Liver (tissue), 3 donors: ENCODE measurements around the gene RIC1.

Experiments
- ATF3 ChIP-seq: IDR thresholded peaks from 2 replicates; pipeline ENCODE4 v1.6.1; 2016; ENCODE audit warnings: antibody characterized with exemption
- CTCF ChIP-seq: fragments of 150-350 bp; IDR thresholded peaks from 2 replicates; pipeline ENCODE4 v1.5.1; 2017; ENCODE audit warnings: improper control_type of control experiment, low read depth, low read length; ENCODE audit not compliant: missing input control
- FOXA1 ChIP-seq: IDR thresholded peaks from 2 replicates; pipeline ENCODE4 v1.6.1; 2016; ENCODE audit warnings: antibody characterized with exemption
- RAD21 ChIP-seq, 2 donors: IDR thresholded peaks; 2 replicates each; pipeline ENCODE4 v1.6.1; 2016; ENCODE audit warnings: antibody characterized with exemption in 2 of 2, mild to moderate bottlenecking in 2 of 2
- SP1 ChIP-seq: IDR thresholded peaks from 2 replicates; pipeline ENCODE4 v1.6.1; 2018; ENCODE audit warnings: antibody characterized with exemption, mild to moderate bottlenecking
- TAF1 ChIP-seq: conservative IDR thresholded peaks from 2 replicates; pipeline ENCODE4 v1.6.1; 2016; ENCODE audit warnings: antibody characterized with exemption, mild to moderate bottlenecking
- donor health status: healthy.
- donor health status: healthy.

GRCh38 chr9:5684101-5684500, 55.2 kb downstream of the RIC1 start:
- TF ChIP-seq CTCF (no peak), ATF3 (no peak), SP1 (no peak), FOXA1 (no peak), RAD21 (IDR thresholded peaks at IDR 0.05) (no peak), TAF1 (no peak)
